Rectal smooth muscle tissue (tissue), 1 donor: ENCODE results near the gene MLIP.

Experiments
- H3K27ac ChIP-seq: one replicate; pipeline ENCODE4 v1.7.0; 2013; ENCODE audit warnings: low read depth, low read length, inconsistent platforms
- H3K27me3 ChIP-seq: one replicate; pipeline ENCODE4 v1.7.0; 2013; ENCODE audit warnings: low read length; ENCODE audit not compliant: control insufficient read depth, insufficient read depth
- H3K36me3 ChIP-seq: one replicate; pipeline ENCODE4 v1.7.0; 2013; ENCODE audit warnings: low read length; ENCODE audit not compliant: control insufficient read depth, insufficient read depth
- H3K4me1 ChIP-seq: one replicate; pipeline ENCODE4 v1.7.0; 2013; ENCODE audit warnings: low read length; ENCODE audit not compliant: control insufficient read depth, insufficient read depth
- H3K4me3 ChIP-seq: one replicate; pipeline ENCODE4 v1.7.0; 2013; ENCODE audit warnings: low read length
- H3K9ac ChIP-seq: one replicate; pipeline ENCODE4 v1.7.0; 2013; ENCODE audit warnings: low read length

MLIP gene

DNA sequence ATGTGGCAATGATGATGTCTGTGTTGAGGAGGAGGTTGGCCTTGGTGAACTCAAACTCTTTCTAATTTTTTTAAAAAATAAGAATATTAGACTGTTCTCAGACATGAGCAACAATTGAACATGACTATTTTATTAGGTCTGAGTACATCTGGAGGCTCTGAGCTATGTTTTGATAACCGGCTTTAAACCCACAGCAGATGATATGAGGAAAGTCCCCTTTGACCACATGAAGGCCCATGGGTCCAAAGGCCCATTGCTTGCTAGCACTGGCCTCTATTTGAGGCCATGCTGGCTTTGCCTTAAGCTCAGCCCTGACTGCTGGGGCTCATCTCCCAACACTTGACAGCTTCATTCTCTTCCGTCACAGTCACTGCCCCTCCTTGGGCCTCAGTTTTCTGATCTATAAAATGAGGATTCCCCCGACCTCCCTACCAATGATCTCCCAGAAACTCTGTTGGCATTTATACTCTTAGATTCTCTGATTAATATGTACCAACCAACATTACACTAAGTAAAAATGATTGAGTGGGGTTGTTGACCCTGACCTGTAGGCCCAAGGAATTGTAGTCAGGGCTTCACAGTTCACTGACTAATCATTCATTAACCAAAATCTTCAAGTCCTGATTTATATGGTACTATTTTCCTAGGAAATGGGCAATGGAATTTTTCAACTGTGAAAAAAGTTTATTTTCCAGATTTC is 173.1 kb downstream of the MLIP start:
- no peaks in the 10 kb centered on the region for H3K36me3 ChIP-seq
- H3K4me1 ChIP-seq, result no peaks in the 10 kb centered on the region
- no peaks in the 10 kb centered on the region for H3K27me3 ChIP-seq
- H3K27ac ChIP-seq, result no peak overlapping the region
- no peak overlapping the region for H3K9ac ChIP-seq
- no peak overlapping the region for H3K4me3 ChIP-seq

- no peaks in the 10 kb centered on the region for H3K36me3 ChIP-seq
- H3K27ac ChIP-seq, result no peak overlapping the region
- no peak overlapping the region for H3K4me3 ChIP-seq
- H3K27me3 ChIP-seq, result no peaks in the 10 kb centered on the region
- H3K9ac ChIP-seq, result no peak overlapping the region
- no peaks in the 10 kb centered on the region for H3K4me1 ChIP-seq
These were observed 174.4 kb downstream of the MLIP start for GRCh38 chr6:54285595-54285994.

DNA sequence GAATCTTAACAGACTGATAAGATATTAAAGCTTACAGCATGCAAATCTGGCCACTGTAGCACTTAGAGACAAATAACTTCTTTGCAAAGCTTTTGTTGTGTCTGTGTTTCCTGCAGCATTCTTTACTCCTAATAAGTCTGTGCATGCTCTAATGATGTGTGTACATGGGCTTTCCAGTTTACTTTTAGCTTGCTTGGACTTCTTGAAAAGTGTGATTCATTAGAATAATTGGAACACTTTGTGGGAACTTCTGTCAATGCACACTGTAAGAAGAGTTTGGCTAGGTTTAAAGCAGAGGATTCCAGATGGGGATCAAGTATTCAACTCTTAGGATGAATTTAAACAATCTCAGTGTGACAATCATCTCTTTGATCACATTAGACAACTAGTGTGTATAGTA is 174.9 kb downstream of the MLIP start:
- Histone ChIP-seq H3K9ac (no peak overlapping the region), H3K4me3 (no peak overlapping the region), H3K27ac (no peak overlapping the region), H3K27me3 (no peaks in the 10 kb centered on the region), H3K36me3 (no peaks in the 10 kb centered on the region), H3K4me1 (no peaks in the 10 kb centered on the region)

DNA sequence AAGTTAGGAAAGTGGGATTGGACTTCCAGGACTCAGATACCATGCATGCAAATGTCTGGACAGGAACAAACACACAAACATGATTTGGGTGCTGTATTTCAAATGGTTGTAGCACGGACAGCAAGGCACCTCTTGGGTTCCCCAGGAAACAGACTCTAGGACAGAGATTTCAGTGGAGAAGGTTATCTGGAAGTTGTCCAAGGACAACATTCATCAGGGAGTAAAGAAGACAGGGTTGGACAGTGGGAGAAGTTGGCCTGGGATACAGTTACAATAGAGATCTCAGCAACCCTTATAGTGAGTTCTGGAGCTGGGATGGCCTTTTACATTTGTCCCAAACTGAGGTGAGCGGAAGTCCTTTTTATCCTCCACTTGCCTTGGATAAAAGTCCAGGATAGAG is 177.2 kb downstream of the MLIP start:
- H3K4me3 ChIP-seq, result no peak overlapping the region
- no peaks in the 10 kb centered on the region for H3K36me3 ChIP-seq
- H3K27ac ChIP-seq, result no peak overlapping the region

GRCh38 chr6:54289426-54289825 is 178.2 kb downstream of the MLIP start:
- no peak overlapping the region for H3K27ac ChIP-seq
- no peaks in the 10 kb centered on the region for H3K4me1 ChIP-seq
- no peak overlapping the region for H3K9ac ChIP-seq
- H3K4me3 ChIP-seq, result no peak overlapping the region
- no peaks in the 10 kb centered on the region for H3K36me3 ChIP-seq
- no peaks in the 10 kb centered on the region for H3K27me3 ChIP-seq

More for the DNA sequence above, 177.2 kb downstream of the MLIP start:
- no peaks in the 10 kb centered on the region for H3K27me3 ChIP-seq
- no peaks in the 10 kb centered on the region for H3K4me1 ChIP-seq
- no peak overlapping the region for H3K9ac ChIP-seq

- H3K27ac ChIP-seq, result no peak overlapping the region
- H3K36me3 ChIP-seq, result no peaks in the 10 kb centered on the region
These were observed 179.9 kb downstream of the MLIP start for GRCh38 chr6:54291146-54291545.

GRCh38 chr6:54291738-54292137 is 180.5 kb downstream of the MLIP start:
- Histone ChIP-seq H3K27me3 (no peaks in the 10 kb centered on the region), H3K4me3 (no peak overlapping the region), H3K27ac (no peak overlapping the region), H3K36me3 (no peaks in the 10 kb centered on the region), H3K9ac (no peak overlapping the region), H3K4me1 (no peaks in the 10 kb centered on the region)

More at GRCh38 chr6:54291146-54291545, 179.9 kb downstream of the MLIP start:
- H3K27me3 ChIP-seq, result no peaks in the 10 kb centered on the region
- H3K9ac ChIP-seq, result no peak overlapping the region
- no peak overlapping the region for H3K4me3 ChIP-seq
- no peaks in the 10 kb centered on the region for H3K4me1 ChIP-seq

- Histone ChIP-seq H3K9ac (no peak overlapping the region), H3K27ac (no peak overlapping the region), H3K4me1 (no peaks in the 10 kb centered on the region), H3K36me3 (no peaks in the 10 kb centered on the region), H3K27me3 (no peaks in the 10 kb centered on the region), H3K4me3 (no peak overlapping the region)
These were observed 183.8 kb downstream of the MLIP start for GRCh38 chr6:54294965-54295532.

DNA sequence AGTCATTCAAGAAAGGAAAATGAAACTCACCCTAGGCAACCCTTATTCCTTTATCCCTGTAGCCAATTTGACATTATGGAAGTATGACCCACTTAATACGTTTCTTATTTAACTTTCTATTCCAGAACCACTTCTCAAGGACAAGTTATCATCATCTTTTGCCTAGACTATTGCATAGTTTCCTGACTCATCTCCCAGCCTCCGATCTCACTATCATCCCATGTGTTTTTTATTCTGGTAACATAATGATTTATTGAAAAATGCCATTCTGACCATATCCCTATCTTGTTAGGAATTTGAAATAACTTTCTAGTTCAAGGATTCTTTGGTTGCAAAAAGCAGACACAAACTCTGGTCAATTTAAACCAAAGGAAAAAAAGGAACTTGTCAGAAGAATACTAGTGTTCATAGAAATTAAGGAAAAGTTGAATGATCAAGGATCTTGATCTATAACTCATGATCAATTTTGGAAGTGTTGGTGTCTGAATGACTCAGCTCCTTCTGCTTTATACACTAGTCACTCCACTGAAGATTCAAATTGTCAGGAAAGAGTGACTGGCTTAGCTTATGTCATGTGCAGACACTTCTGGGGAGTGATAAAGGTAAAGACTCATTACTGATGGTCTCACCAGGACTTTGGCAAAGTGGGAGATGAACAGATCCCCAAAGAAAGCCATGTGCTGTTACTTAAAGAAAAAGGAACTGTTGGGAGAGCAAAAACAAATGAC is 188.5 kb downstream of the MLIP start:
- Histone ChIP-seq H3K36me3 (no peaks in the 10 kb centered on the region), H3K27ac (no peak overlapping the region), H3K27me3 (no peaks in the 10 kb centered on the region), H3K9ac (no peak overlapping the region), H3K4me1 (no peaks in the 10 kb centered on the region), H3K4me3 (no peak overlapping the region)

GRCh38 chr6:54301770-54302169 is 190.5 kb downstream of the MLIP start:
- no peaks in the 10 kb centered on the region for H3K27me3 ChIP-seq
- no peak overlapping the region for H3K9ac ChIP-seq
- no peaks in the 10 kb centered on the region for H3K4me1 ChIP-seq
- H3K4me3 ChIP-seq, result no peak overlapping the region
- no peak overlapping the region for H3K27ac ChIP-seq
- no peaks in the 10 kb centered on the region for H3K36me3 ChIP-seq

GRCh38 chr6:54307439-54307910 is 196.2 kb downstream of the MLIP start:
- no peaks in the 10 kb centered on the region for H3K27me3 ChIP-seq
- no peak overlapping the region for H3K27ac ChIP-seq

DNA sequence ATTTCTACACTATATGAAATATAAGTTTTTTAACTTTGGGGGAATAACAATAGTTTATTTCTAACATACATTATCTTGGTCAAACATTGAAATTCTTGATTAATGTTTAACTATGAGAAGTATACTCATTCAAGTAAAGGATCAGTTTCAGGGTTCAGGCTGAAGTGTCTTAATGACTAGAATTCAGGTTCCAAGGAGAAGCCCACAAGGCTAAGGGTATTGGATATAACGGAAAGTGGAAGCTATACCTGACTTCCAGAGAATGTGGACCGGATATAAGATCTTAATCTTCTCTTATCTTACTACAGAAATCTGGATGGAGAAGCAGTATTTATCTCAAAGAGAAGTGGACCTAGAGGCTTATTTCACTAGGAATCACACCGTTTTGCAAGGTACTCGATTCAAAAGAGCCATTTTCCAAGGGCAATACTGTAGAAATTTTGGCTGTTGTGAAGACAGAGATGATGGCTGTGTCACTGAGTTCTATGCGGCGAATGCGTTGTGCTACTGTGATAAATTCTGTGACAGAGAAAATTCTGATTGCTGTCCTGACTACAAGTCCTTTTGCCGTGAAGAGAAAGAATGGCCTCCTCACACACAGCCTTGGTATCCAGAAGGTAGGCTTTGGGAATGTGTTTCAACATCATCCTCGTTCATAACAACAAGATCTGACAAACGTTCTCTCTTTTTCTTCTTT is 197.2 kb downstream of the MLIP start, which contains the start of gene TINAG:
TSS of gene TINAG (plus strand) at position 153 of the 697 bp plus-strand sequence. CDS start at position 263, 110 bp downstream.
- Histone ChIP-seq H3K4me3 (peak within 1 kb of the TSS; percentile 40), H3K27ac (no peak within 1 kb of the TSS), H3K27me3 (no peaks in the 10 kb centered on the region), H3K36me3 (no peaks in the 10 kb centered on the region), H3K9ac (no peak within 1 kb of the TSS), H3K4me1 (no peaks in the 10 kb centered on the region)

More at GRCh38 chr6:54307439-54307910, 196.2 kb downstream of the MLIP start:
- Histone ChIP-seq H3K4me1 (no peaks in the 10 kb centered on the region), H3K9ac (no peak overlapping the region), H3K4me3 (peak overlapping the region; percentile 21), H3K36me3 (no peaks in the 10 kb centered on the region)
